Hepatocyte (in vitro differentiated cells): ENCODE results near the gene PPP1R1C. TPM values are rescaled to one million over a fixed set of nuclear protein-coding genes. Genes with fewer than 3 reads are reported as not detected.

ENCODE experiments used
- DNase-seq: peaks from one replicate; pipeline ENCODE4 v3.0.0-alpha.2; 2016; ENCODE audit warnings: low spot score
- H2AFZ ChIP-seq: fragments of 200-600 bp; sonication (generic); 2 replicates; pipeline ENCODE4 v1.6.0; 2016; ENCODE audit warnings: antibody characterized with exemption, mild to moderate bottlenecking
- H3K27ac ChIP-seq: fragments of 200-600 bp; sonication (generic); 2 replicates; pipeline ENCODE4 v1.5.1; 2016; ENCODE audit warnings: mild to moderate bottlenecking
- H3K27me3 ChIP-seq: fragments of 200-600 bp; sonication (generic); 2 replicates; pipeline ENCODE4 v1.6.1; 2016
- H3K36me3 ChIP-seq: fragments of 200-600 bp; sonication (generic); replicated peaks from 2 replicates; pipeline ENCODE4 v1.5.1; 2016; ENCODE audit warnings: low read depth; ENCODE audit not compliant: insufficient read depth
- H3K4me1 ChIP-seq: fragments of 200-600 bp; sonication (generic); 2 replicates; pipeline ENCODE4 v1.5.1; 2016; ENCODE audit warnings: mild to moderate bottlenecking, moderate library complexity; ENCODE audit not compliant: insufficient read depth
- H3K4me2 ChIP-seq: fragments of 200-600 bp; sonication (generic); 2 replicates; pipeline ENCODE4 v1.6.0; 2016
- H3K4me3 ChIP-seq: fragments of 200-600 bp; sonication (generic); 2 replicates; pipeline ENCODE4 v1.5.1; 2016; ENCODE audit warnings: mild to moderate bottlenecking
- H3K79me2 ChIP-seq: fragments of 200-600 bp; sonication (generic); 2 replicates; pipeline ENCODE4 v1.6.0; 2017; ENCODE audit warnings: mild to moderate bottlenecking
- H3K9me2 ChIP-seq: fragments of 200-600 bp; sonication (generic); replicated peaks from 2 replicates; pipeline ENCODE4 v1.6.0; 2017; ENCODE audit warnings: mild to moderate bottlenecking; ENCODE audit not compliant: insufficient read depth
- H3K9me3 ChIP-seq: fragments of 200-600 bp; sonication (generic); 2 replicates; pipeline ENCODE4 v1.5.1; 2016; ENCODE audit warnings: low read depth, mild to moderate bottlenecking
- H4K20me1 ChIP-seq: fragments of 200-600 bp; sonication (generic); 2 replicates; pipeline ENCODE4 v1.6.0; 2016; ENCODE audit warnings: mild to moderate bottlenecking; ENCODE audit not compliant: insufficient read depth, poor library complexity, severe bottlenecking
- CTCF ChIP-seq: fragments of 200-600 bp; sonication (generic); IDR thresholded peaks from 2 replicates; pipeline ENCODE4 v1.5.1; 2016; ENCODE audit warnings: antibody characterized with exemption, mild to moderate bottlenecking; ENCODE audit not compliant: poor library complexity
- EZH2 ChIP-seq: fragments of 200-600 bp; sonication (generic); IDR thresholded peaks from 2 replicates; pipeline ENCODE4 v1.6.1; 2016; ENCODE audit warnings: antibody characterized with exemption, mild to moderate bottlenecking, borderline replicate concordance
- EZH2phosphoT487 ChIP-seq: fragments of 200-600 bp; sonication (generic); IDR thresholded peaks from one replicate; pipeline ENCODE4 v1.6.1; 2018; ENCODE audit warnings: antibody characterized with exemption, mild to moderate bottlenecking, low read depth, moderate library complexity; ENCODE audit not compliant: unreplicated experiment, severe bottlenecking
- WGBS: methylation state at CpG from one replicate; pipeline ENCODE4 v1.1.6; 2016; ENCODE audit warnings: low lambda C conversion rate; ENCODE audit errors: missing lambda C conversion rate; 5-methylcytosine and 5-hydroxymethylcytosine counted together
- polyA plus RNA-seq: library from polyadenylated mRNA; unstranded; fragments of >200 nt; fragmentation: Nextera tagmentation; extraction: Ambion mirVana; gene quantifications from 2 replicates; pipeline ENCODE4 v1.2.1, GENCODE V29; 2016
- total RNA-seq: library from RNA; depleted of rRNA; stranded (reverse); fragments of >200 nt; gene quantifications from 2 replicates; pipeline ENCODE4 v1.2.3, GENCODE V29; 2014

The PPP1R1C gene
- total and polyA plus RNA-seq, 2 experiments from 2014 or later: 8.4 to 10.7 TPM

- H3K27ac ChIP-seq: no peak overlapping the region
- no peak for DNase-seq
- H3K9me2 ChIP-seq: no peaks in the 10 kb centered on the region
- no peaks in the 10 kb centered on the region for H3K27me3 ChIP-seq
- no peaks in the 10 kb centered on the region for H3K36me3 ChIP-seq
- no peak overlapping the region for H3K4me2 ChIP-seq
- H3K79me2 ChIP-seq: no peaks in the 10 kb centered on the region
- H3K4me1 ChIP-seq: no peaks in the 10 kb centered on the region
- no peak overlapping the region for H2AFZ ChIP-seq
- no peak overlapping the region for H3K4me3 ChIP-seq
- 88% methylated on average over 2 of the region's 2 CpGs for WGBS
- no peaks in the 10 kb centered on the region for H3K9me3 ChIP-seq
- H4K20me1 ChIP-seq: no peaks in the 10 kb centered on the region
- no peak for TF ChIP-seq EZH2phosphoT487
- no peak for TF ChIP-seq EZH2
- TF ChIP-seq CTCF: no peak
Measured at GRCh38 chr2:182004945-182005520, 19.4 kb downstream of the PPP1R1C start.

- DNase-seq: no peak
- no peak for TF ChIP-seq EZH2phosphoT487
- TF ChIP-seq CTCF: no peak
- TF ChIP-seq EZH2: no peak
- Histone ChIP-seq H3K27me3 (no peaks in the 10 kb centered on the region), H3K79me2 (no peaks in the 10 kb centered on the region), H3K4me1 (no peaks in the 10 kb centered on the region), H3K9me2 (no peaks in the 10 kb centered on the region), H2AFZ (no peak overlapping the region), H3K9me3 (peaks cover 5% of the 10 kb centered on the region), H3K36me3 (no peaks in the 10 kb centered on the region), H3K27ac (no peak overlapping the region), H3K4me2 (no peak overlapping the region), H4K20me1 (no peaks in the 10 kb centered on the region), H3K4me3 (no peak overlapping the region)
- 91% methylated on average over 4 of the region's 4 CpGs for WGBS
Measured at GRCh38 chr2:182006595-182007341, 21.1 kb downstream of the PPP1R1C start.

- TF ChIP-seq EZH2phosphoT487 (no peak), EZH2 (no peak), CTCF (no peak)
- H3K9me2 ChIP-seq: no peaks in the 10 kb centered on the region
- no peak overlapping the region for H3K4me3 ChIP-seq
Measured at GRCh38 chr2:182014284-182014683, 28.6 kb downstream of the PPP1R1C start.

More at GRCh38 chr2:182014284-182014683, 28.6 kb downstream of the PPP1R1C start:
- Histone ChIP-seq H4K20me1 (no peaks in the 10 kb centered on the region), H3K79me2 (no peaks in the 10 kb centered on the region), H3K4me2 (no peak overlapping the region), H2AFZ (no peak overlapping the region), H3K4me1 (no peaks in the 10 kb centered on the region), H3K36me3 (no peaks in the 10 kb centered on the region), H3K27ac (no peak overlapping the region), H3K9me3 (peaks cover 5% of the 10 kb centered on the region), H3K27me3 (no peaks in the 10 kb centered on the region)
- WGBS: 87% methylated on average over 5 of the region's 5 CpGs
- no peak for DNase-seq
